ENCODE results near the gene SCN5A. TPM values are rescaled to one million over a fixed set of nuclear protein-coding genes. Genes with fewer than 3 reads are reported as not detected.
A peak's percentile ranks its signal among the peaks of the same experiment; 100 is the strongest.

SCN5A gene
- total and polyA plus RNA-seq, 2 of the 8 experiments (the other 6 are each of a cell fraction or from before 2014, with no cell fraction given) = 4.8 to 11.4 TPM

DNA sequence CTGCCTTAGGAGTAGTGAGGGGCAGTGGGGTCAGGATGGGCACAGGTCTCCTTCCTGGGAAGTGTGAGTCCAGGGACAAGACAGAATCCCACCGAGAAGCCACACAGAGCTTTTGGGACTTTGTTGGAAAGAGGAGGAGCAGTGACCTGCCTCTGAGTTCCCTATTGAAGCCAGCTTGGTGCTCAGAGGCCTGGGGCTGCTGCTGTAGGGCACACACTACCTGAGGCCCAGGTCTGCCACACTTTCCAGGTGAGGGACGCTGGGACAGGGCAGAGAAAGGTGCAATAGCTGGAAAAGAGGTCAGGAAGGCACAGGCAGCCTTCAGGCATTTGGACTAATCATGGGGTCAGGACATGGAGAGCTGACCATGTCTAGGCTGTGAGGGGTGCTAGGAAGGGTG is 67.7 kb downstream of the SCN5A start:
- Histone ChIP-seq H2BK15ac (ENCODE audit: low read length) (no peak overlapping the region), H3K56ac (replicated peaks; ENCODE audit: insufficient read length, low read depth, low read length) (no peak overlapping the region), H3K79me1 (ENCODE audit: low read depth, low read length) (no peaks in the 10 kb centered on the region), H3K18ac (ENCODE audit: extremely low read depth, low read length) (no peak overlapping the region; the same call in 1 of the 2 replicates), H2BK120ac (replicated peaks; ENCODE audit: low read depth, low read length) (no peak overlapping the region), H2BK20ac (ENCODE audit: low read length) (no peak overlapping the region), H3K23ac (ENCODE audit: insufficient read length) (no peak overlapping the region), H4K8ac (ENCODE audit: extremely low read depth, insufficient read depth, low read length) (no peak overlapping the region), H3K27ac (ENCODE audit: low read depth, low read length) (no peak overlapping the region), H3K4me1 (replicated peaks in 1 of 4; ENCODE audit: control insufficient read depth in 3 of 4, insufficient read depth in 4 of 4, low read length in 3 of 4) (peaks cover 0 to 13% (median 0%) of the 10 kb centered on the region in 4 experiments; a peak in 2 of 7 replicates), H3K79me2 (ENCODE audit: control insufficient read depth in 1 of 2, insufficient read depth in 2 of 2, low read length in 2 of 2) (no peaks in the 10 kb centered on the region), H2BK5ac (ENCODE audit: low read depth, low read length) (no peak overlapping the region), H3K14ac (ENCODE audit: insufficient read length) (no peak overlapping the region), H3K9ac (replicated peaks in 1 of 4; ENCODE audit: extremely low read depth in 1 of 4, low read depth in 3 of 4, low read length in 3 of 4) (no peak overlapping the region; a peak in 1 of 7 replicates), H3K4me3 (ENCODE audit: extremely low read depth in 1 of 4, insufficient read depth in 2 of 4, low read depth in 3 of 4, low read length in 4 of 4) (no peak overlapping the region), H3K23me2 (ENCODE audit: low read depth, low read length) (peaks cover 2% of the 10 kb centered on the region; the same call in 1 of the 2 replicates), H4K20me1 (replicated peaks in 1 of 2; ENCODE audit: control insufficient read depth in 1 of 2, insufficient read depth in 2 of 2, low read length in 2 of 2) (no peaks in the 10 kb centered on the region), H2AFZ (ENCODE audit: low read length) (no peak overlapping the region), H4K5ac (ENCODE audit: insufficient read length, low read depth, low read length) (no peak overlapping the region), H2AK5ac (ENCODE audit: low read depth, low read length) (no peak overlapping the region), H3K36me3 (ENCODE audit: control insufficient read depth in 2 of 4, insufficient read depth in 4 of 4, low read length in 3 of 4) (0 out of 8 replicates have a peak, but pooled peaks cover 0 to 2% (median 0%) of the 10 kb centered on the region in 4 experiments), H3K4ac (replicated peaks; ENCODE audit: insufficient read length, low read depth, low read length) (no peak overlapping the region), H3K27me3 (replicated peaks in 1 of 4; ENCODE audit: control insufficient read depth in 3 of 4, extremely low read depth in 1 of 4, insufficient read depth in 3 of 4, low read length in 3 of 4) (no peaks in the 10 kb centered on the region; a peak in 2 of 7 replicates), H2BK12ac (ENCODE audit: low read depth, low read length) (no peak overlapping the region), H3K9me3 (ENCODE audit: insufficient read depth in 2 of 2, low read depth in 1 of 2, low read length in 1 of 2) (no peaks in the 10 kb centered on the region), H3K4me2 (ENCODE audit: insufficient read depth in 1 of 2, low read depth in 2 of 2, low read length in 2 of 2) (no peak overlapping the region), H4K91ac (replicated peaks; ENCODE audit: insufficient read length, low read length) (no peak overlapping the region)
- FAIRE-seq (no peak), DNase-seq (ENCODE audit: low read depth in 1 of 2, low spot score in 2 of 2) (peak in 1 of 2 experiments; percentile 27)
- WGBS, 2 experiments (ENCODE audit: extremely low coverage in 1 of 2, insufficient coverage in 1 of 2, insufficient read length in 1 of 2, insufficient replicate concordance in 2 of 2, low coverage in 1 of 2, low lambda C conversion rate in 2 of 2, missing lambda C conversion rate in 1 of 2) = 72% methylated on average over 2 of the region's 2 CpGs; no CpG with 5 or more reads in 1 of the 2 experiments
- CTCF ChIA-PET (ENCODE audit: partially characterized antibody) = interaction anchor here (0.8 to 2.9 kb wide), 5 partner anchors 8 to 74 kb away, joined by 3 to 11 read pairs (median 4); no protein-coding TSS in a partner anchor
- POLR2A ChIA-PET (ENCODE audit: partially characterized antibody) = interaction anchor here (1.1 kb wide), 1 partner anchor 14 kb away, joined by 4 read pairs; no protein-coding TSS in a partner anchor
- TF ChIP-seq KDM4A (IDR thresholded peaks at IDR 0.05; ENCODE audit: low read depth, low read length, severe bottlenecking) (no peak), JUND (IDR thresholded peaks at IDR 0.05; ENCODE audit: low read length) (no peak), SRF (IDR thresholded peaks at IDR 0.05; ENCODE audit: low read depth, low read length) (no peak), ZNF274 (IDR thresholded peaks at IDR 0.05; ENCODE audit: borderline replicate concordance, extremely low read depth, low read length) (no peak), CBX5 (IDR thresholded peaks at IDR 0.05; ENCODE audit: low read depth, low read length) (no peak), SIN3A (conservative IDR thresholded peaks at IDR 0.05 in 1 of 2, IDR thresholded peaks at IDR 0.05 in 1 of 2; ENCODE audit: low read depth in 1 of 2, low read length in 2 of 2) (no peak), CHD1 (IDR thresholded peaks at IDR 0.05; ENCODE audit: low read depth, low read length) (no peak), POLR2A (IDR thresholded peaks at IDR 0.05; ENCODE audit: control extremely low read depth in 1 of 2, low read depth in 2 of 2, low read length in 2 of 2) (no peak), TCF12 (IDR thresholded peaks at IDR 0.05; ENCODE audit: low read depth, low read length) (no peak), CHD2 (IDR thresholded peaks at IDR 0.05; ENCODE audit: low read length) (no peak), BACH1 (IDR thresholded peaks at IDR 0.05; ENCODE audit: low read length) (no peak), RNF2 (IDR thresholded peaks at IDR 0.05; ENCODE audit: borderline replicate concordance, low read depth, low read length, missing control alignments, poor library complexity, severe bottlenecking) (no peak), NANOG (IDR thresholded peaks at IDR 0.05; ENCODE audit: insufficient read depth, low read depth, low read length, poor library complexity, severe bottlenecking) (no peak), CREB1 (IDR thresholded peaks at IDR 0.05) (no peak)
